Testis (tissue), 3 donors: ENCODE data around the gene COL4A2. TPM values are rescaled to one million over a fixed set of nuclear protein-coding genes. Genes with fewer than 3 reads are reported as not detected.
"Not testable (repeated sequence)": the region's sequence is repeated elsewhere in the genome, so short reads cannot be mapped to it uniquely, and the experiment has no call there.

Experiments
- DNase-seq: peaks from one replicate; pipeline ENCODE4 v3.0.0-alpha.2; 2019
- H3K27ac ChIP-seq, 2 donors: fragments of 200-600 bp; sonication (generic); one replicate each; pipeline ENCODE4 v1.5.1; 2019
- H3K27me3 ChIP-seq: fragments of 200-600 bp; sonication (generic); one replicate; pipeline ENCODE4 v1.5.1; 2019
- H3K36me3 ChIP-seq: fragments of 200-600 bp; sonication (generic); one replicate; pipeline ENCODE4 v1.5.1; 2017; ENCODE audit warnings: low read depth; ENCODE audit errors: missing control alignments
- H3K4me1 ChIP-seq: fragments of 200-600 bp; sonication (generic); one replicate; pipeline ENCODE4 v1.5.1; 2019
- H3K4me3 ChIP-seq, 2 donors: fragments of 200-600 bp; sonication (generic); one replicate each; pipeline ENCODE4 v1.5.1; 2017 to 2019
- H3K9me3 ChIP-seq: fragments of 200-600 bp; sonication (generic); one replicate; pipeline ENCODE4 v1.5.1; 2017
- POLR2A ChIP-seq: fragments of 450-650 bp; IDR thresholded peaks from one replicate; pipeline ENCODE4 v1.6.1; 2017; ENCODE audit warnings: antibody characterized with exemption, mild to moderate bottlenecking, moderate library complexity
- WGBS, 2 donors: methylation state at CpG; one replicate each; pipeline ENCODE4 v1.1.5; 2018; 5-methylcytosine and 5-hydroxymethylcytosine counted together
- intact Hi-C: fragments of 100-400 bp; cut with DNase I; formaldehyde crosslinking; loops from one replicate; pipeline ENCODE4 v1.15.1; 2023; ENCODE audit warnings: low total_unique reads
- polyA plus RNA-seq: library from polyadenylated mRNA; stranded (reverse); fragments of 350-450 nt; fragmentation: Illumina TruSeq; extraction: RNeasy Lipid Tissue Mini Kit (QIAGEN cat#74804); gene quantifications from one replicate; pipeline ENCODE4 v1.2.3, GENCODE V29; 2014; ENCODE audit warnings: low read depth, low replicate concordance; ENCODE audit not compliant: insufficient read depth
- total RNA-seq, 2 donors: library from RNA; depleted of rRNA; stranded (reverse); fragments of >200 nt; gene quantifications; one replicate each; pipeline ENCODE4 v1.2.3, GENCODE V29; 2016
- TF ChIP-seq, protein P1 (sequence below), 3 experiments: fragments of 450-650 bp in 2 of 3; fragments of 200-600 bp in 1 of 3; sonication (generic) in 1 of 3; IDR thresholded peaks; one replicate each; pipeline ENCODE4 v1.5.1; 2016 to 2019; ENCODE audit warnings: antibody characterized with exemption in 3 of 3, mild to moderate bottlenecking in 2 of 3, moderate library complexity in 1 of 3

COL4A2 gene
- total and polyA plus RNA-seq, 3 donors from 2014 or later = 69.1 to 89.9 (median 81.0) TPM

DNA sequence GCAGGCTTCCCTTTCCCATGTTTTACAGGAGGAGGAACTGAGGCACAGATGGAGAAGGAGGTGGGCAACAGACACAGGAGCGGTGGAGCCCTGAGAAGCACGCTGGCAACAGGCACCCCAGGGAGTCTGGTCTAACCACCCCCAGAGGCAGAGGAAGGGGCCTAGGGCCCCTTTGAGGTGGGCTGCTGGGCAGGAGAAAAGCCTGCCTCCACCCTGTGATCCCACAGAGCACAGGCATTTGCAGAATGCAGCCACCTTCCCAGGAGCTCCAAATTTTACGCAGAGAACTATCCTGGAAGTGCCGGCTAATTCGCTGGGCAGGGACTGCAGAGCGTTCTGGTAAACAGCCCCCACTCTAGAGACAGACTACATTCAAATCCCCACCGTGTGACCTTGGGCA lies 224.0 kb downstream of the COL4A2 start:
- intact Hi-C loops = no loop called here
- no peak for TF ChIP-seq POLR2A
- TF ChIP-seq, protein P1, sequence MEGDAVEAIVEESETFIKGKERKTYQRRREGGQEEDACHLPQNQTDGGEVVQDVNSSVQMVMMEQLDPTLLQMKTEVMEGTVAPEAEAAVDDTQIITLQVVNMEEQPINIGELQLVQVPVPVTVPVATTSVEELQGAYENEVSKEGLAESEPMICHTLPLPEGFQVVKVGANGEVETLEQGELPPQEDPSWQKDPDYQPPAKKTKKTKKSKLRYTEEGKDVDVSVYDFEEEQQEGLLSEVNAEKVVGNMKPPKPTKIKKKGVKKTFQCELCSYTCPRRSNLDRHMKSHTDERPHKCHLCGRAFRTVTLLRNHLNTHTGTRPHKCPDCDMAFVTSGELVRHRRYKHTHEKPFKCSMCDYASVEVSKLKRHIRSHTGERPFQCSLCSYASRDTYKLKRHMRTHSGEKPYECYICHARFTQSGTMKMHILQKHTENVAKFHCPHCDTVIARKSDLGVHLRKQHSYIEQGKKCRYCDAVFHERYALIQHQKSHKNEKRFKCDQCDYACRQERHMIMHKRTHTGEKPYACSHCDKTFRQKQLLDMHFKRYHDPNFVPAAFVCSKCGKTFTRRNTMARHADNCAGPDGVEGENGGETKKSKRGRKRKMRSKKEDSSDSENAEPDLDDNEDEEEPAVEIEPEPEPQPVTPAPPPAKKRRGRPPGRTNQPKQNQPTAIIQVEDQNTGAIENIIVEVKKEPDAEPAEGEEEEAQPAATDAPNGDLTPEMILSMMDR (IDR thresholded peaks at IDR 0.05) = no peak
- no peaks in the 10 kb centered on the region for H3K36me3 ChIP-seq
- no peak overlapping the region for H3K27ac ChIP-seq
- no peaks in the 10 kb centered on the region for H3K9me3 ChIP-seq
- 90 to 94% methylated on average over 5 to 7 of the region's 7 CpGs for WGBS, 2 donors
- no peak overlapping the region for H3K4me3 ChIP-seq
- no peak for DNase-seq
- H3K27me3 ChIP-seq = no peaks in the 10 kb centered on the region
- H3K4me1 ChIP-seq = peaks cover 21% of the 10 kb centered on the region

DNA sequence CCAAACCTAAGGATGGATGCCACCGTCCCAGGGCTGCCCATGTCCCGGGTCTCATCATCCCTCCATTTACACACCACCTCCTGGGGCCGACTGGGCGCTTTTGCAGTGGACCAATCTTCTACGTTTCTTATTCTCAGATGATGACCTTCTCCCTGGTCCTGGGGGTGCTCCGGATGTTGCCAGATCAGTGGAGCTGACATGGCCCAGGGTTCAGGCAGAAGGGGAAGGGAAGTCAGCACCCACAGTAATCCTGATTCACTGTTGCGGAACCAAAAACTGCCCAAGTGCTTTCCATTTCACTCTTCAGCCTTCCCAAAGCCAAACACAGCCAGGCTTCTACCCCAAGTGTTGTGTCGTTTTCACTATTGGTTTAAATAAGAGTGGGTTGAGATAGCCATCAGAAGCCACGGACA lies 224.6 kb downstream of the COL4A2 start:
- Histone ChIP-seq H3K4me3 (no peak overlapping the region), H3K9me3 (no peaks in the 10 kb centered on the region), H3K4me1 (peaks cover 15% of the 10 kb centered on the region), H3K27me3 (no peaks in the 10 kb centered on the region), H3K36me3 (no peaks in the 10 kb centered on the region), H3K27ac (no peak overlapping the region)
- WGBS, 2 donors = 85 to 91% methylated on average over 7 to 9 of the region's 9 CpGs
- DNase-seq = no peak
- TF ChIP-seq, protein P1 (IDR thresholded peaks at IDR 0.05) = no peak
- TF ChIP-seq POLR2A = no peak
- intact Hi-C loops = no loop called here

DNA sequence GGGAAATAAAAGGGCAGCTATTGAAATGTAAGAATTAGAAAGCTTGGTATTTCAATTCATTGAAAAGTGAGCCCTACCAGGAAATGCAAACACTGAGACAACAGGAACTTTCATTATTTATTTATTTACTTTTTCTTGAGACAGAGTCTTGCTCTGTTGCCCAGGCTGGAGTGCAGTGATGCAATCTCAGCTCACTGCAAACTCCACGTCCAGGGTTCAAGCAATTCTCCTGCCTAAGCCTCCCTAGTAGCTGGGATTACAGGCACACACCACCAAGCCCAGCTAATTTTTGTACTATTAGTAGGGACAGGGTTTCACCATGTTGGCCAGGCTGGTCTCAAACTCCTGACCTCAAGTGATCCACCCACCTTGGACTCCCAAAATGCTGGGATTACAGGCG lies 225.2 kb downstream of the COL4A2 start:
- H3K4me3 ChIP-seq, H3K4me1 ChIP-seq, H3K27me3 ChIP-seq, intact Hi-C loops, H3K27ac ChIP-seq, DNase-seq, H3K9me3 ChIP-seq, H3K36me3 ChIP-seq: not testable (repeated sequence)
- WGBS, 2 donors = 82 to 88% methylated on average over 2 of the region's 2 CpGs

DNA sequence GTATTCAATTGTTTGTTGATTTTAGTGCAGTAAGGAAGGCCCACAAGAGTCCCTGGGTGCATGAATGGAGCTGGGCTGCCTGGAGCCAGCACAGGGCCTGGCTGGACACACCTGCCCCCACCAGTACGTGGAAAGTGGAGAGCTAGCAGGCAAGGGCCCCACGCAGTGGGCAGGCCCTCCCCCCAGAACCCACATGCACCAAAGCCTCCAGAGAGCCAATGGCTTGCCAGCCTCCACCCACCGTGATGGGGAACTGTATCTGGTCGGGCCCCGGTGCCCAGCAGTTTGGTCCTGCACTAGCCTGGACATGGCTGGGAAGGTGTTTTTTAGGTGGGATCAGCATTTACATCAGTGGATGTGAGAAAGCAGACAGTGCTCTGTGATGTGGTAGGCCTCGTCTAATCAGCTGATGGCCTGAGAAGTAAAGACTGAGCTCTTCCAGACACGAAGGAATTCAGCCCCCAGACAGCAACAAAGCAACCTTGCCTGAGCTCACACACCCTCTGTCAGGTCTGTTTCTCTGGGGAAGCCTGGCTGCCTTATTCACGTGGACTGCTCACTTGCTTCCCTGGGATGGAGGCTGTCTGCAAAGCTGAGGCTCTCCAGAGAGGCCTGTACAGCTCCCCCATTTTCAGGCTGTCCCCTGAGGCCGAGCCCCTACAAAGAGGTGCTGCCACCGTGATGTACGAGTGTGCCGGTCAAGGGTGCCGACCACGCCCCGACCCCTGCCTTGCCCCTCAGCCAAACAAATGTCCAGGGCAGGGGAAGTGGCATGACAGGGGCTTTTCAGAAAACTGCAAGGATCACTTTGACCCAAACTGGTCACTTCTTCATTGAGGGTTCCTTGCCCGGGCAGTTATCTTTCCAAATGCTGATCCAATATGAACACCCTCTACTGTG lies 226.9 kb downstream of the COL4A2 start:
- TF ChIP-seq, protein P1 (IDR thresholded peaks at IDR 0.05) = no peak
- no peak for TF ChIP-seq POLR2A
- WGBS, 2 donors = 73 to 78% methylated on average over 4 to 16 of the region's 16 CpGs
- H3K4me3 ChIP-seq = no peak overlapping the region
- no peaks in the 10 kb centered on the region for H3K27me3 ChIP-seq
- H3K36me3 ChIP-seq = no peaks in the 10 kb centered on the region
- H3K27ac ChIP-seq = no peak overlapping the region
- H3K4me1 ChIP-seq = peaks cover 14% of the 10 kb centered on the region
- no peaks in the 10 kb centered on the region for H3K9me3 ChIP-seq
- intact Hi-C loops = no loop called here
- no peak for DNase-seq

DNA sequence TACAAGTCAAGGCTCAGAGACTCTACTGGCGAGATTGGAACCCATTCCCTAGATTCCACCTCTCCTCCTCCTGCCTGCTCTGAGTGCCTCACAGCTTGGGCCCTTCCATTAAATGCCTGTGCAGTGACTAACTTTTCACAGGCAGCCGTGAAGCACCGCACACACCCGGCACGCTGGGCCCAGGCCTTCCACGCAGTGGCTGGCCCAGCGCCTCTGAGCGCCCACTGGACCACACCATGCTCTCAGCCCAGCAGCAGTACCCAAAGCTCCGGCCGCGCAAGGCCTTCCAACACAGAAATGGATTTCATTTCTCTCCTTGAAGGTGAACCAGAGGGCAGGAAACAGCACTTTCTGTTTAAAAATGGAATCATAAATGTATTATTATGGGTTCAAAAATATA lies 228.4 kb downstream of the COL4A2 start:
- intact Hi-C loops = no loop called here
- Histone ChIP-seq H3K27ac (no peak overlapping the region), H3K4me3 (no peak overlapping the region), H3K27me3 (no peaks in the 10 kb centered on the region), H3K36me3 (no peaks in the 10 kb centered on the region), H3K9me3 (no peaks in the 10 kb centered on the region), H3K4me1 (peaks cover 12% of the 10 kb centered on the region)
- WGBS, 2 donors = 92 to 95% methylated on average over 11 of the region's 11 CpGs
- DNase-seq = no peak
- TF ChIP-seq, protein P1 (IDR thresholded peaks at IDR 0.05) = no peak
- no peak for TF ChIP-seq POLR2A
